ENCODE measurements around the gene DSN1. TPM values are rescaled to one million over a fixed set of nuclear protein-coding genes. Genes with fewer than 3 reads are reported as not detected.

The DSN1 gene
- total and polyA plus RNA-seq, 2 of the 8 experiments (the other 6 are each of a cell fraction or from before 2014, with no cell fraction given): 12.0 to 26.2 TPM

GRCh38 chr20:36703530-36703929, 70.0 kb downstream of the DSN1 start:
- Histone ChIP-seq H3K36me3 (ENCODE audit: control insufficient read depth in 2 of 4, insufficient read depth in 4 of 4, low read length in 3 of 4) (no peaks in the 10 kb centered on the region), H3K27ac (ENCODE audit: low read depth, low read length) (no peak overlapping the region), H2BK5ac (ENCODE audit: low read depth, low read length) (no peak overlapping the region), H3K9me3 (ENCODE audit: insufficient read depth in 2 of 2, low read depth in 1 of 2, low read length in 1 of 2) (no peaks in the 10 kb centered on the region), H2BK20ac (ENCODE audit: low read length) (no peak overlapping the region), H4K8ac (ENCODE audit: extremely low read depth, insufficient read depth, low read length) (no peak overlapping the region), H3K23me2 (ENCODE audit: low read depth, low read length) (no peaks in the 10 kb centered on the region; the same call in 1 of the 2 replicates), H3K56ac (replicated peaks; ENCODE audit: insufficient read length, low read depth, low read length) (no peak overlapping the region), H4K91ac (replicated peaks; ENCODE audit: insufficient read length, low read length) (no peak overlapping the region), H3K18ac (ENCODE audit: extremely low read depth, low read length) (no peak overlapping the region), H3K4ac (replicated peaks; ENCODE audit: insufficient read length, low read depth, low read length) (no peak overlapping the region), H3K4me1 (replicated peaks in 1 of 4; ENCODE audit: control insufficient read depth in 3 of 4, insufficient read depth in 4 of 4, low read length in 3 of 4) (peaks cover 0 to 12% (median 2%) of the 10 kb centered on the region in 4 experiments; a peak in 2 of 7 replicates), H4K5ac (ENCODE audit: insufficient read length, low read depth, low read length) (no peak overlapping the region), H2AFZ (ENCODE audit: low read length) (no peak overlapping the region), H3K14ac (ENCODE audit: insufficient read length) (no peak overlapping the region), H3K79me2 (ENCODE audit: control insufficient read depth in 1 of 2, insufficient read depth in 2 of 2, low read length in 2 of 2) (no peaks in the 10 kb centered on the region), H3K79me1 (ENCODE audit: low read depth, low read length) (no peaks in the 10 kb centered on the region), H2BK15ac (ENCODE audit: low read length) (no peak overlapping the region), H2BK120ac (replicated peaks; ENCODE audit: low read depth, low read length) (no peak overlapping the region), H2AK5ac (ENCODE audit: low read depth, low read length) (no peak overlapping the region), H3K9ac (replicated peaks in 1 of 4; ENCODE audit: extremely low read depth in 1 of 4, low read depth in 3 of 4, low read length in 3 of 4) (no peak overlapping the region), H4K20me1 (replicated peaks in 1 of 2; ENCODE audit: control insufficient read depth in 1 of 2, insufficient read depth in 2 of 2, low read length in 2 of 2) (no peaks in the 10 kb centered on the region), H2BK12ac (ENCODE audit: low read depth, low read length) (no peak overlapping the region), H3K23ac (ENCODE audit: insufficient read length) (no peak overlapping the region), H3K27me3 (replicated peaks in 1 of 4; ENCODE audit: control insufficient read depth in 3 of 4, extremely low read depth in 1 of 4, insufficient read depth in 3 of 4, low read length in 3 of 4) (no peaks in the 10 kb centered on the region), H3K4me2 (ENCODE audit: insufficient read depth in 1 of 2, low read depth in 2 of 2, low read length in 2 of 2) (no peak overlapping the region), H3K4me3 (ENCODE audit: extremely low read depth in 1 of 4, insufficient read depth in 2 of 4, low read depth in 3 of 4, low read length in 4 of 4) (no peak overlapping the region)
- POLR2A ChIA-PET (ENCODE audit: partially characterized antibody): interaction anchor here (0.8 kb wide), 1 partner anchor 26 kb away, joined by 4 read pairs; no protein-coding TSS in a partner anchor
- CTCF ChIA-PET (ENCODE audit: partially characterized antibody): interaction anchor here (1.0 kb wide), 1 partner anchor 291 kb away, joined by 3 read pairs; no protein-coding TSS in a partner anchor
- TF ChIP-seq HDAC6 (IDR thresholded peaks at IDR 0.05; ENCODE audit: low read depth, low read length) (no peak), SAP30 (IDR thresholded peaks at IDR 0.05; ENCODE audit: insufficient read depth, insufficient replicate concordance, low read length) (no peak), KDM5A (IDR thresholded peaks at IDR 0.05; ENCODE audit: low read length) (no peak), SP2 (IDR thresholded peaks at IDR 0.05; ENCODE audit: low read length) (no peak), SP1 (IDR thresholded peaks at IDR 0.05; ENCODE audit: low read depth, low read length) (no peak), POLR2A (IDR thresholded peaks at IDR 0.05; ENCODE audit: control extremely low read depth in 1 of 2, low read depth in 2 of 2, low read length in 2 of 2) (no peak)
- no peak for DNase-seq (ENCODE audit: low read depth in 1 of 2, low spot score in 2 of 2)
- WGBS, 2 experiments (ENCODE audit: extremely low coverage in 1 of 2, insufficient coverage in 1 of 2, insufficient read length in 1 of 2, insufficient replicate concordance in 2 of 2, low coverage in 1 of 2, low lambda C conversion rate in 2 of 2, missing lambda C conversion rate in 1 of 2): 95% methylated on average over 4 of the region's 4 CpGs; no CpG with 5 or more reads in 1 of the 2 experiments
- FAIRE-seq: no peak

Data from H1 (cell line).